Stimulated activated CD8-positive, alpha-beta memory T cell treated with anti-CD3 and anti-CD28 coated beads, Interleukin-12 subunit alpha, Interleukin-12 subunit beta, amount 100 ng/mL, for 24 hours (primary cell): ENCODE measurements around the gene UBQLN4.
A peak's percentile ranks its signal among the peaks of the same experiment; 100 is the strongest.
"Not testable (repeated sequence)": the region's sequence is repeated elsewhere in the genome, so short reads cannot be mapped to it uniquely, and the experiment has no call there.

Experiments used
- DNase-seq: peaks from one replicate; pipeline ENCODE4 v3.0.0-alpha.2; 2020; ENCODE audit errors: extremely low read depth

The UBQLN4 gene

DNA sequence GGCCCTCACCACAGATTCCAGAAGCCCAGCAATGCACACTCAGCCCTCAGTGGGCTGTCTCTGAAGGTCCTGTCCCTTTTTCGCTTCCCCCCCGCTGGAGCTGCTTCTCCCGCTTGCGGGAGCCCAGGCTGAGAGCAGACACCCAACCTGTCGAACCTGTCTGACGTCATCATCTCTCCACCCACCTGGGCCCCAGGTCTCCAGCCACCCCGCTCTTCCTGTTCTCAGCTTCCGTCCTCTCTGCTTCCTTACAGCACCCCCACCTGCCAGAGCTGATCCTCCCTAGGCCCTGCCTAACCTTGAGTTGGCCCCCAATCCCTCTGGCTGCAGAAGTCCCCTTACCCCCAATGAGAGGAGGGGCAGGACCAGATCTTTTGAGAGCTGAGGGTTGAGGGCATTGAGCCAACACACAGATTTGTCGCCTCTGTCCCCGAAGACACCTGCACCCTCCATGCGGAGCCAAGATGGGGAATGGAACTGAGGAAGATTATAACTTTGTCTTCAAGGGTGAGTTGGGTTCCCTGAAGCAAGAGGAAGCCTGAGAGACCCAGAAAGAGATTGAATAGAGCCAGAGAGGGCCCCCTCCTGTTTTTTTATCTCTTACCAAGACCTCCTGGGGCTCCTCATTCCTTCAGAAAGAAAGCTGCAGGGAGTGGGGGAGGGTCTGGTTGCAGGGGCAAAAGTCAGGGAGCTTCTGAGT, 7.5 kb upstream of the UBQLN4 start, which contains the start of gene RAB25:
RAB25 (plus strand) TSS at position 224 of the 700 bp plus-strand sequence; CDS start at position 465, 241 bp downstream.
- no peak for DNase-seq

- DNase-seq, result no peak
Observed at GRCh38 chr1:156056326-156056849, 2.8 kb upstream of the UBQLN4 start.

DNA sequence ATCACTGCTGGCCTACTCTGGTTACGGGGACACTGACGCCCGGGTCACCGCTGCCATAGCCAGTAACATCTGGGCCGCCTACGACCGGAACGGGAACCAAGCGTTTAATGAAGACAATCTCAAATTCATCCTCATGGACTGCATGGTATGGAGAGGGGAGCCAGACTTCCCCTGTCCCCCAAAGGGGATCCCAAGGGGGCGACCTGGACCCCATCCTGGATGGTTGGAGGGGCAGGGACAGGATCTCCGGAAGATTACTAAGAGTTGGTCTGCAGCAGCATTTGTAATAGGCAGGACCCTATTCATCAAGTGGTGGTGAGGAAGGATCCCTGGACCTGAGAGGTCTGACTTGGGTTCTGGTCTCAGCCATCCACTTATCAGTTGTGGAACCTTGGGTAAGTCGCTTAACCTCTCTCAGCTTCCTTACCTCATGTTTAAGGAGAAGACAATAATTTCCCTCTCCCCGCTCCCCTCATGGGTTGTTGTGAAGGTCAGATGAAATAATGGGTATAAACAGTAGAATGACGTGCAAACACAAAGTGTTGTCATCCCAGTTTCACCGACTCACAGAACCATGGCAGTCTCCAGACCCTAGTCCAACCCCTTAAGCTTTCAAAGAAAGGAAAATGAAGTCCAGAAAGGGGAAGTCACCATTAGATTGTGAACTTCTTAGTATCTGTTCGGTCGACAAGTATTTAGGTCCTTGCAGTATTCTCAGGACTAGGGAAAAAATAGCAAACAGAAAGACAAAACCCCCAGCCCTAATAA, 1.9 kb upstream of the UBQLN4 start:
- no peak for DNase-seq

- peak; percentile 94 for DNase-seq
Observed at GRCh38 chr1:156054500-156055280, 1.1 kb upstream of the UBQLN4 start, which contains the start of gene LAMTOR2. TSS of gene LAMTOR2 (plus strand) at chr1:156054782. CDS start at chr1:156054890, 108 bp downstream.

DNA sequence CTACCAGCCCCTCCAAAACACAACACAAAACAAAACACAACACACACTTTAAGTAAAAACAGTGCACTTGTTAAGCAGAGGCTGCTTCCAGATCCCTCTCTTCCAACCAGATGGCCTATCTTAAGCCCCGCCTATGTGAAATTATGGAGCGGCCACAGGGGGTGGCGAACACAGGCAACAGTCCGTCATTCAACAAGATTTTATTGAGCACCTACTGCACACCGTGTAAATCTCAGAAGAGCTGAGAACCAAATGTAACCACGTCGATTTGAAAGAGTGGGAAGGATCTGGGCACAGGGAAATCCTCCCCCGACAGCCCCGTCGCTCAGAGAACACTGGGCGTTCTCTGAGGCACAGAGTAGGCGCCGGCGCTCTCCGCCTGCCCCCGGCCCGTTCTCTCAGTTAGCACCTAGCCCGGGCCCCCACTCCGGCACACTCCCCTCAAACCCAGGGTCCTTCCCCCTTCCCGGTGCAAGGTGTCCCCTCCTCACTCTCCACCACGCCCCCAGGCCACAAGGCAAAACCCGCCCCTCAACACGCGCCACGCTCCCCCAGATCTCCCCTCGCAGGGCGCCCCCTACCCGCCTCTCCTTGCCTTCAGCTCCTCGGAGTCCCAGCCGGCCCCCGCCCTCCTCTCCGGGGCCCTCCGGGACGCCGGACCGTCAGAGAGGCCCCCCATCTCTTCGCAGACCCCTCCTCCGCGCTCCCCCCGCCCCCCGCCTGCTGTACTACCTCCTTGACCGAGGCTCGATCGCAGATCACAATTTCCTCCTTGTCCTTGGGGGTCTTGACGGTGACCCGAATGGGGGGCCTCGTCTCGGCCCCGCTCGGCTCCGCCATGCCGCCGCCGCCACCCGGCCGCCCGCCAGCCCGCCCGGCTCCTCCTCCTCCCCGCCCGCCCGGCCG, 483 bp downstream of the UBQLN4 start:
- DNase-seq, result peak; percentile 40

GRCh38 chr1:156051011-156051725, 2.4 kb downstream of the UBQLN4 start:
- DNase-seq, result no peak

DNA sequence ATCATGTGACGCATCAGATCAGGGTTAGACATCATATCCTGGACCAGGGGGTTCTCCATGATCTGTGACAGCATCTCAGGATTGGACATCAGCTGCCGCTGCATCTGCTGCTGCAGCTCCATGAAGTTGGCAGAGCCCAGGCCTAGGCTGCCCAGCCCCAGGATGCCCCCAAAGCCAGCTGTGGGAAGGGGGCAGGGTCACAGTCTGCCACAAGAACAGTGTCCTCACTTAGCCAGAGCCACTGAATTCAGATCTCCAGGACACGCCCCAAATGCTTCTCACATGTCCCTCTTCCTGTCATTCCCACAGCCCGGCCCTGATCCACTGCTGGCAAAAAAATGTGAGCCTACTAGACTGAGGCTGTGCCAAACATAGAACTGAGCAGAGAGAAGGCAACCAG, 3.2 kb downstream of the UBQLN4 start:
- DNase-seq, result no peak

DNA sequence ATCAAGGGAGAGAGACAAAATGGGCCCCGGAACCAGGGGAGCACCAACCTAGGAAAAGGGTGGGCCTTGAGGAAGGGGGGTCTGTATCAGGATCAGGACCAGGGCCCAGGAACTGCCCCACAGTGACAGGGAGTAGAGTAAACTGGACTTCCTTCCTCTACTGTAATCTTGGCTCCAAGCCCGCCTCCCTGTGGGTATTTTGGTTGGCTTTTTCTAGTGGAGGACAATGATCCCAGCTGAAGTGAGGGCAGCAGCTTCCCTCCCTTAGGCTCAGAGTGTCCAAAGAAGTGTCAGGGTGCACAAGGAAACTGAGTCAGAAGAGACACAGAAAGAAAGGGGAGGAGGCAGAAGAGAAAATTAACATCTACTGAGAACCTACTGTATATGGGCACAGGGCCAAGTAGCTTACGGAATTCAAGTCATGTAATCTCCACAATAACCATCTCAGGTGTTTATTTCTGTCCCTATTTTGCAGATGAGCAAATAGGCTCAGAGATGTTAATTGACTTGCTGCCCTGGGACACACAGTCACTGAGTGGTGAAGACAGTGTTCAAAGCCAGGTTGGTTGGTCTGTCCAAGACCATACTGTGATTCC, 4.8 kb downstream of the UBQLN4 start:
- no peak for DNase-seq

DNA sequence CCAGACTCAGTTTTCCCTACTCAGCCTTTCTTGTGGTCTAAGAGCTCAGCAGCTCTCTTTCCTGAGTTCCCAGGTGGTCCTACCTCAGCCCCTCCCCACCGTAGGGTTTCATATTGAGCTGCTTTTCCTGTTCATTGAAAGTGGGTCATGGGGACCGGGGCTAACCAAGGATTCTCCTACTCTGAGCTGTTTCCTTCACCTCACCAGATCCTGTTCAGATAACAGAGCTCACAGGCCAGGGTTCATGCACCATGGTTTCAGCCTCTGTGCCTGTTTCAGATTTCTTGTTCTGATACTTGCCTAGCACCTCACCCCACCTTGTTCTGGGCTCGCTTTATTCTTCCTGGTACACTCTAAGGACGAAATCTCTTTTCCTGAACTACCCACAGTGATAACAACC, 8.5 kb downstream of the UBQLN4 start:
- DNase-seq, result no peak

DNA sequence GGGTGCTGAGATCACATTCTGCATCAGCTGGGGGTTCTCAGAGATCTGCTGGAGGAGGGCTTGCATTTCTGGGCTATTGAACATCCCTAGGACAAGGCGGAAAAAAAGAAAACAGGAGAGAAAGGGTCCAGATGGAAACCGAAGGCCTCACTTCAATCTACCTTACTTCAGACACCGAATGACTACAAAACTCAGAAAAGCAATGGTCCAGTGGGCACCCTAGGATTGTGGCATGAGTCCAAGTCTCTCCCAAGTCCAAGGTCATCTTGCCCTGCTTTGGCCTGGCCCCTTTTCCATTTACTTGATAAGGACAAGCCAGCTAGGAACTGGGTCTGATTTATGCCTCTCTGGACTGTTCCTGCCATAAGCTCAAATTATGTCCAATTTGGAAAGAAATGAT, 10.8 kb downstream of the UBQLN4 start:
- DNase-seq, result no peak

DNA sequence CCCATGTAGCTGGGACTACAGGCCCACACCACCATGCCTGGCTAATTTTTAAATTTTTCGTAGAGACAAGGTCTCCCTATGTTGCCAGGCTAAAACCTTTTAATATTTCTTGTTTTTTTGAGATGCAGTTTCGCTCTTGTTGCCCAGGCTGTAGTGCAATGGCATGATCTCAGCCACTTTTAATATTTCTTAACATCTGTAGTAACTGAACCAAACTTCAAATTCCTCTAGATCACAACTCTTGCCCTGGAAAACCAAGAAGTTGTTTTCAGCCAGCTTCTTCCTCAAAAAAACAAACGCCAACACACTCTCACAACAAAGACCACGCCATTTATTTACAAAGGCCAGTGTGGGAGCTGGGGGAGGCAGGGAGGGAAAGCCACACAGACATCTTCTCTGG, 18.6 kb downstream of the UBQLN4 start:
- DNase-seq, result not testable (repeated sequence)

DNA sequence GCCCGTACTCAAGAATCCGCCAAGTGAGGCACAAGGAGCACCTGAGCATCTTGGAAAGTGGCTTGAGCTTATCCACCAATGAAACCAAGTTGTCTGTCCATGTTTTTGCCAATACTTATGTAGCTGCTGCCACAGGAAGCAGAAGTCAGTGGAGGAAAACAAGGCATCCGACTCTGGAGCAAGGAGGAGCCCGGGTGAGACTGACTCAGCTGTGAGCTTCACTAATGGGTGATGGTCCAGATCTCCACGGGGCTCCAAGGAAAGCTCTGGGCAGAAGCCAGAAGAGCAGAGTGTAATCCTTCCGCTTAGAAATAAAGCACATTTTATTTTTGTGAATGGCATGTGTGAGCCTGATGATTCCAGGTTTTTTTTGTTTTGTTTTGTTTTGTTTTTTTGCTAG, 20.6 kb downstream of the UBQLN4 start:
- DNase-seq, result no peak

DNA sequence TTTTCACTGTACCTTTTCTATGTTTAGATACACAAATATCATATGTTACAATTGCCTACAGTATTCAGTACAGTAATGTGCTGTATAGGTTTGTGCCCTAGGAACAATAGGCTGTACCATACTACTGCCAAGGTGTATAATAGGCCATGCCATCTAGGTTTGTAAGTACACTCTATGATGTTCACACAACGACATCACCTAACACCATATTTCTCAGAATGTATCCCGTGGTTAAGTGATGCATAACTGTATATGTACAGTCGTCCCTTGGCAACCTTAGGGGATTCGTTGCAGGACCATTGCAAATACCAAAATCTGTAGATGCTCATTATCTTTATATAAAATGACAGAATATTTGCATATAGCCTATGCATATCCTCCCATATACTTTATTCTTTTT, 27.0 kb downstream of the UBQLN4 start:
- no peak for DNase-seq

DNA sequence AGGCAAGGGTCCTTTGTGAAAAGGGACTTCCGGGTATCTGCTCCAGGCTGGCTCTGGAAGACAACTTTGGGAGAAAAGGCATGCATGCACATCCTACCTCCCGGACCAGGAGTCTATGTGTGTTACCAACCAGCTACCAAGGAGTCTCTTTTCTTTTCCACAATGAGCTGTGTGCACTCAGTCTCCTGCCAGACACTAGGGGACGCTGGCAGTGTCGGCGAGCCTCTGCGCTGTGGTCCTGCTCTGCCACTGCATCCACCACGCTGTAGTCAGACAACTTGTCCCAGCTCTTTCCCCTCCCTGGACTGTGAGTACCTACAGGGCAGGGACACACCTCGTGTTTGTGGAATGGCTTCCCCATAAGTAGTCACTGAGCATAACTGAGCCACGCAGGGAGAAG, 27.7 kb downstream of the UBQLN4 start:
- DNase-seq, result no peak

GRCh38 chr1:156024801-156025200, 28.8 kb downstream of the UBQLN4 start:
- no peak for DNase-seq

DNA sequence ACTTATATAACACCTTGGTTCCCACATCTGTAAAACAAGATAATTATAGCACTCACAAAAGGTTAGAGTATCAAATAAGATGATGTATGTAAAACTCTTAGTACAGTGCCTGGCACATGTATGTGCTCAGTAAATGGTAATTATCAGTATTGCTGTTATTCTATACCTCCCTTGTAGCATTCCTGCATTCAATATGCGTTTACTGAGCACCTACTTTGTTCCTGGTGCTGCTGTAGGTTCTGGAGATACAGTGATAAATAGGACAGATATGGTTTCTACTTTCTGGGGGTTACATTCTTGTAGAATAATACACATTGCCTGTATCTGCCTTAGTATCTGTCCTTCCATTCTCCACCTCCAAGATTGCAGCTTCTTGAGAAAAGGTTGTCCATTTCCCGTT, 31.6 kb downstream of the UBQLN4 start:
- DNase-seq, result no peak

DNA sequence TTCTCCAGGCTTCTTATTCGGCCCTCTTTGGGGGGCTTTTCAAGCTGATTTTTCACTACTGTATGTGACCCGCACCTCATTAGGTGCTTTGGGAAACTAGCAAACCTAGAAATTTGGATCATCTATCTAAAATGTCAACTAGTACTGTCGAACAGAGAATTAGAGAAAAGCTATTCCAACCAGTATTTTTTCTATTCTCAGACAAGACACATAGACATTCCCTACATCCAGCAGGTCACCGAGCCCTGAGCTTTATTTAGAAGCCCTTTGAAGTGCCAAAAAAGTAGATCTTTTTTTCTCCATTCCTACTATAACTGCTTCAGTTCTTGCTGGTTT, 32.5 kb downstream of the UBQLN4 start:
- no peak for DNase-seq

DNA sequence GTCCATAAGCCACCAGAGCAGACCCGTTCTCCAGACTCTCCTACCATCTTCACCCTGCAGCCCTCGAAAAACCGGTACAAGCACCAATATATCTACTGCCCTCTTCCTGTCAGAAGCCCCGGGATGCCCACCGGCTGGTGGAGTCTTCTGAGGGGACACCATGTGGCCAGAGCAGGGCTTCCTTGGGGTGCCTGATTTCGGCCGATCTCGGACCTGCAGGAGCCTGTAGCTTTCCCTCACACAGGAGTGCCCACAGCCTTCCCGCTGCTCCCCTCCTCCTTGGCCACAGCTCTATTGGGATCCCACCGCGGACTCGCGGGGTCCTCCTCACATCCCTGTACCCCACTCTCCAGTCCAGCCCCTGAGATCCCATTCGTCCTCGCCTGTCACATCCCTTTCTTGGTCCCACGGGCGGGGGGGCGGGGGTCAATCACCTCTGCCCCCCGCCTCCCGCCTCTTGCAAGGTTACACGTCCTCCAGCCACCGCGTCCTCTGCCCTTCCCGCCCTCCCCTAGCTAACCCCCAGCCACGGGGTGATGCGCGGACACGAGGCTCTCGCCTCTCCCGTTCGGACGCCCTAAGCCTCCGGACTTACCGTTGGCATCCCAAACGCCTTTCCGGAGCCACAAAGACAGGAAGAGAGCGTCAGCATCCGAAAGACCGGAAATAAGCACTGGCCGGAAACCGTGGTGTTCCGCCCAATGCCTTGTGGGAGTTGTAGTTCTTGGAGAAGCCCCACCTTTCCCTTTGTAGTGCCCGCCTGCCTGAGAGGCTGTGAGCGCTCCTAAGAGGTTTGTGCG, 33.1 kb downstream of the UBQLN4 start, which contains the start of gene SSR2:
SSR2 (minus strand) TSS at position 659 of the 800 bp plus-strand sequence. CDS start 784 bp downstream, outside the sequence.
- peak; percentile 47 for DNase-seq

DNA sequence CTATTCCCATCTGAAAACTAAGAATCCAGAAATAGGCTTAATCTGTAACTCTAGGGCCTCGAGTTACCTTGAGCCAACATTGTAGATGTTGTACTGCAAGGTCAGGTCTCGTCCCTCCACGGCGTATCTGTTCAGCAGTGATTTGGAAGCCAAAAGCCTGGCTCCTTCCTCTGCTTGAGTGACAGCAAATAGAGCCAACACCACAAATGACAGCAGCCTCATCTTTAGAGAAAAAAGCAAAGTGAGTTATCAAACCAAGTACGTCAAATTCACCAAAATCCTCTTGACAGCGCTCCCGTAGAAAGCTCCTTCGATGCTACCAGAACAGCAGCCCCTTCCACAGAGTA, 33.7 kb downstream of the UBQLN4 start:
- no peak for DNase-seq
